H1 (cell line): ENCODE results near the gene CNGA1. TPM values are rescaled to one million over a fixed set of nuclear protein-coding genes. Genes with fewer than 3 reads are reported as not detected.
A peak's percentile ranks its signal among the peaks of the same experiment; 100 is the strongest.

Source experiments
- CTCF ChIA-PET: fragments of 300-600 bp; sonication (Branson Sonifier 250); formaldehyde crosslinking; loops from one replicate; lab custom pipeline; 2021; ENCODE audit not compliant: partially characterized antibody; lab: Charles Lee
- POLR2A ChIA-PET: fragments of 300-600 bp; sonication (Branson Sonifier 250); formaldehyde crosslinking; loops from one replicate; lab custom pipeline; 2021; ENCODE audit warnings: inconsistent platforms; ENCODE audit not compliant: partially characterized antibody; lab: Charles Lee
- DNase-seq, 2 experiments: peaks; one replicate each; pipeline versions ENCODE4 v3.0.0 to v3.0.0-alpha.2; 2010 to 2022; ENCODE audit warnings: low spot score in 2 of 2, low read depth in 1 of 2, mixed read lengths in 1 of 2
- FAIRE-seq: peaks from 2 replicates; lab custom pipeline; 2011; peaks lifted over from hg19 to GRCh38; lab: Jason Lieb, UNC
- H2AFZ ChIP-seq: 2 replicates; pipeline ENCODE4 v1.8.1; 2012; ENCODE audit warnings: low read length, inconsistent platforms
- H2AK5ac ChIP-seq: 2 replicates; pipeline ENCODE4 v1.6.1; 2013; ENCODE audit warnings: low read depth, low read length
- H2BK120ac ChIP-seq: replicated peaks from 2 replicates; pipeline ENCODE3; 2013; ENCODE audit warnings: low read depth, low read length, inconsistent platforms
- H2BK12ac ChIP-seq: 2 replicates; pipeline ENCODE4 v1.6.1; 2013; ENCODE audit warnings: low read depth, low read length
- H2BK15ac ChIP-seq: 2 replicates; pipeline ENCODE4 v1.6.1; 2013; ENCODE audit warnings: low read length
- H2BK20ac ChIP-seq: 2 replicates; pipeline ENCODE4 v1.6.1; 2013; ENCODE audit warnings: low read length
- H2BK5ac ChIP-seq: 2 replicates; pipeline ENCODE4 v1.6.1; 2013; ENCODE audit warnings: low read depth, low read length
- H3K14ac ChIP-seq: 2 replicates; pipeline ENCODE4 v1.6.1; 2013; ENCODE audit warnings: inconsistent platforms; ENCODE audit not compliant: insufficient read length
- H3K18ac ChIP-seq: 2 replicates; pipeline ENCODE4 v1.6.1; 2013; ENCODE audit warnings: low read length; ENCODE audit errors: extremely low read depth
- H3K23ac ChIP-seq: 2 replicates; pipeline ENCODE4 v1.6.1; 2013; ENCODE audit warnings: inconsistent platforms; ENCODE audit not compliant: insufficient read length
- H3K23me2 ChIP-seq: 2 replicates; pipeline ENCODE4 v1.6.1; 2013; ENCODE audit warnings: low read depth, low read length
- H3K27ac ChIP-seq: 2 replicates; pipeline ENCODE4 v1.6.1; 2011; ENCODE audit warnings: low read depth, low read length, inconsistent platforms
- H3K27me3 ChIP-seq, 4 experiments: replicated peaks in 1 of 4; 1 replicate in 1 of 4; 2 replicates in 3 of 4; pipeline versions ENCODE4 v1.6.1 to v1.8.1; 2011 to 2013; ENCODE audit warnings: low read length in 3 of 4, mild to moderate bottlenecking in 3 of 4, inconsistent platforms in 2 of 4, mixed read lengths in 2 of 4, moderate library complexity in 1 of 4; ENCODE audit not compliant: control insufficient read depth in 3 of 4, insufficient read depth in 3 of 4; ENCODE audit errors: extremely low read depth in 1 of 4
- H3K36me3 ChIP-seq, 4 experiments: 2 replicates each; pipeline versions ENCODE4 v1.6.1 to v1.8.1; 2011 to 2013; ENCODE audit warnings: mild to moderate bottlenecking in 4 of 4, low read length in 3 of 4, moderate library complexity in 2 of 4, control low read depth in 1 of 4, inconsistent platforms in 1 of 4; ENCODE audit not compliant: insufficient read depth in 4 of 4, control insufficient read depth in 2 of 4
- H3K4ac ChIP-seq: replicated peaks from 2 replicates; pipeline ENCODE3; 2013; ENCODE audit warnings: low read length, low read depth, mixed read lengths, inconsistent platforms; ENCODE audit not compliant: insufficient read length
- H3K4me1 ChIP-seq, 4 experiments: replicated peaks in 1 of 4; 1 replicate in 1 of 4; 2 replicates in 3 of 4; pipeline versions ENCODE4 v1.6.1 to v1.8.1; 2011 to 2013; ENCODE audit warnings: low read length in 3 of 4, inconsistent platforms in 2 of 4, mixed read lengths in 1 of 4; ENCODE audit not compliant: insufficient read depth in 4 of 4, control insufficient read depth in 3 of 4
- H3K4me2 ChIP-seq, 2 experiments: 2 replicates each; pipeline versions ENCODE4 v1.6.1 to v1.8.1; 2011 to 2013; ENCODE audit warnings: low read depth in 2 of 2, low read length in 2 of 2, control low read depth in 1 of 2, inconsistent platforms in 1 of 2, mild to moderate bottlenecking in 1 of 2; ENCODE audit not compliant: insufficient read depth in 1 of 2
- H3K4me3 ChIP-seq, 4 experiments: fragments of 200-600, 300-600 bp in 1 of 4; sonication (generic), shearing (Covaris generic), sonication (Bioruptor Twin) in 1 of 4; 2 replicates each; pipeline versions ENCODE4 v1.5.1 to v1.8.1; 2011 to 2016; ENCODE audit warnings: low read length in 4 of 4, low read depth in 3 of 4, control low read depth in 2 of 4, inconsistent platforms in 2 of 4, mild to moderate bottlenecking in 2 of 4, mixed read lengths in 1 of 4, moderate library complexity in 1 of 4; ENCODE audit not compliant: insufficient read depth in 2 of 4; ENCODE audit errors: extremely low read depth in 1 of 4
- H3K56ac ChIP-seq: replicated peaks from 2 replicates; pipeline ENCODE3; 2013; ENCODE audit warnings: low read depth, mild to moderate bottlenecking, mixed read lengths, low read length, inconsistent platforms; ENCODE audit not compliant: insufficient read length
- H3K79me1 ChIP-seq: 2 replicates; pipeline ENCODE4 v1.6.1; 2013; ENCODE audit warnings: low read depth, low read length, control low read depth
- H3K79me2 ChIP-seq, 2 experiments: 2 replicates each; pipeline versions ENCODE4 v1.6.1 to v1.8.1; 2012 to 2013; ENCODE audit warnings: low read length in 2 of 2, mild to moderate bottlenecking in 2 of 2, inconsistent platforms in 1 of 2; ENCODE audit not compliant: insufficient read depth in 2 of 2, control insufficient read depth in 1 of 2
- H3K9ac ChIP-seq, 4 experiments: replicated peaks in 1 of 4; 1 replicate in 1 of 4; 2 replicates in 3 of 4; pipeline versions ENCODE4 v1.6.1 to v1.8.1; 2011 to 2013; ENCODE audit warnings: low read depth in 3 of 4, low read length in 3 of 4, control low read depth in 2 of 4, mild to moderate bottlenecking in 2 of 4, moderate library complexity in 2 of 4, inconsistent platforms in 1 of 4; ENCODE audit errors: extremely low read depth in 1 of 4
- H3K9me3 ChIP-seq, 2 experiments: 2 replicates each; pipeline versions ENCODE4 v1.6.1 to v1.8.1; 2012 to 2013; ENCODE audit warnings: mild to moderate bottlenecking in 2 of 2, moderate library complexity in 2 of 2, control low read depth in 1 of 2, inconsistent platforms in 1 of 2, low read depth in 1 of 2, low read length in 1 of 2, mixed read lengths in 1 of 2; ENCODE audit not compliant: insufficient read depth in 2 of 2
- H4K20me1 ChIP-seq, 2 experiments: replicated peaks in 1 of 2; 2 replicates each; pipeline versions ENCODE3 to v1.8.1; 2011 to 2013; ENCODE audit warnings: inconsistent platforms in 2 of 2, low read length in 2 of 2, mild to moderate bottlenecking in 1 of 2; ENCODE audit not compliant: insufficient read depth in 2 of 2, control insufficient read depth in 1 of 2
- H4K5ac ChIP-seq: 2 replicates; pipeline ENCODE4 v1.6.1; 2013; ENCODE audit warnings: low read length, low read depth, mixed read lengths, inconsistent platforms; ENCODE audit not compliant: insufficient read length
- H4K8ac ChIP-seq: 2 replicates; pipeline ENCODE4 v1.8.0; 2013; ENCODE audit warnings: mild to moderate bottlenecking, moderate library complexity, low read length, inconsistent platforms; ENCODE audit not compliant: insufficient read depth; ENCODE audit errors: extremely low read depth
- H4K91ac ChIP-seq: replicated peaks from 2 replicates; pipeline ENCODE3; 2013; ENCODE audit warnings: low read length, mixed read lengths, inconsistent platforms; ENCODE audit not compliant: insufficient read length
- TCF12 ChIP-seq: IDR thresholded peaks from 2 replicates; pipeline ENCODE4 v1.6.1; 2011; ENCODE audit warnings: low read depth, mild to moderate bottlenecking, low read length
- WGBS, 2 experiments: shearing (Covaris generic) in 1 of 2; methylation state at CpG; one replicate each; pipeline versions ENCODE4 v1.1.6 to v1.1.7; 2013 to 2015; ENCODE audit warnings: low lambda C conversion rate in 2 of 2, mixed read lengths in 2 of 2, inconsistent platforms in 1 of 2, low coverage in 1 of 2, missing lambda C conversion rate in 1 of 2; ENCODE audit not compliant: insufficient replicate concordance in 2 of 2, insufficient coverage in 1 of 2, insufficient read length in 1 of 2; ENCODE audit errors: extremely low coverage in 1 of 2, missing lambda C conversion rate in 1 of 2; 5-methylcytosine and 5-hydroxymethylcytosine counted together
- polyA plus RNA-seq, 7 experiments: library from polyadenylated mRNA; depleted of rRNA in 3 of 7; stranded (reverse) in 5 of 7; unstranded in 2 of 7; fragments of >200 nt in 5 of 7; fragments of 200-250 nt in 2 of 7; gene quantifications; 1 replicate in 5 of 7; 2 replicates in 1 of 7; 4 replicates in 1 of 7; pipeline versions ENCODE4 v1.2.1 to v1.2.3, GENCODE V29; 2011 to 2013; ENCODE audit warnings: missing spikeins in 2 of 7, mixed read lengths in 2 of 7
- total RNA-seq: library from RNA; stranded (reverse); fragmentation: NEBNext Ultra II Directional; extraction: Animal tissue kit (Norgen Biotek cat#: 25700); gene quantifications from 2 replicates; pipeline ENCODE4 v1.2.1, GENCODE V29; 2021

Gene CNGA1
- total and polyA plus RNA-seq, 2 of the 8 experiments (the other 6 are each of a cell fraction or from before 2014, with no cell fraction given), result 0.17 to 0.54 TPM

- H3K56ac ChIP-seq, result no peak overlapping the region
- H2AFZ ChIP-seq, result peak overlapping the region; percentile 28; the same call in 1 of the 2 replicates
- H3K9ac ChIP-seq, result no peak overlapping the region
- ChIA-PET CTCF (interaction anchor here (0.6 to 9.3 kb wide), 4 partner anchors 10 to 373 kb away, joined by 3 to 85 read pairs (median 4); no protein-coding TSS in a partner anchor), POLR2A (no interaction called here)
- no peaks in the 10 kb centered on the region for H3K23me2 ChIP-seq
- H3K4ac ChIP-seq, result no peak overlapping the region
- no peaks in the 10 kb centered on the region for H3K9me3 ChIP-seq
- no peak overlapping the region for H3K14ac ChIP-seq
- no peak overlapping the region for H3K4me2 ChIP-seq
- H3K27ac ChIP-seq, result no peak overlapping the region; the same call in 1 of the 2 replicates
- no peak overlapping the region for H4K5ac ChIP-seq
- H3K18ac ChIP-seq, result no peak overlapping the region
- no peak for FAIRE-seq
- no peak for DNase-seq
- 87% methylated on average over 3 of the region's 3 CpGs; no CpG with 5 or more reads in 1 of the 2 experiments for WGBS, 2 experiments
- H2AK5ac ChIP-seq, result no peak overlapping the region
- no peaks in the 10 kb centered on the region for H4K20me1 ChIP-seq
- H3K79me2 ChIP-seq, result no peaks in the 10 kb centered on the region
- H4K91ac ChIP-seq, result no peak overlapping the region
- no peak overlapping the region for H2BK12ac ChIP-seq
- H2BK5ac ChIP-seq, result no peak overlapping the region
- H3K4me1 ChIP-seq, result no peaks in the 10 kb centered on the region; a peak in 1 of 7 replicates
- no peak overlapping the region for H4K8ac ChIP-seq
- no peaks in the 10 kb centered on the region; the same call in 1 of the 2 replicates for H3K79me1 ChIP-seq
- no peak overlapping the region for H3K4me3 ChIP-seq
- H3K23ac ChIP-seq, result no peak overlapping the region
- H2BK20ac ChIP-seq, result no peak overlapping the region
- H3K27me3 ChIP-seq, result no peaks in the 10 kb centered on the region
- H2BK15ac ChIP-seq, result no peak overlapping the region
- no peaks in the 10 kb centered on the region for H3K36me3 ChIP-seq
- TF ChIP-seq TCF12, result no peak
- no peak overlapping the region for H2BK120ac ChIP-seq
Measured at GRCh38 chr4:48042979-48043461, 26.5 kb upstream of the CNGA1 start.
